Skin epidermis (tissue), 12 donors: ENCODE measurements around the gene GSTM3.
"Not testable (repeated sequence)": the region's sequence is repeated elsewhere in the genome, so short reads cannot be mapped to it uniquely, and the experiment has no call there.

Experiments
- H3K27ac ChIP-seq, 21 experiments: fragments of 200-600 bp; sonication (generic) in 11 of 21; one replicate each; pipeline ENCODE4 v1.5.0; 2020; ENCODE audit warnings: mild to moderate bottlenecking in 3 of 21, inconsistent platforms in 2 of 21, moderate library complexity in 2 of 21
- H3K4me3 ChIP-seq, 7 experiments: fragments of 200-600 bp; sonication (generic) in 2 of 7; one replicate each; pipeline ENCODE4 v1.5.0; 2020; ENCODE audit warnings: inconsistent platforms in 2 of 7, mild to moderate bottlenecking in 2 of 7, moderate library complexity in 1 of 7

The GSTM3 gene

GRCh38 chr1:109763646-109764415 is 23.0 kb upstream of the GSTM3 start, which contains the start of gene EPS8L3:
Gene EPS8L3 (minus strand): TSS chr1:109763923. CDS start chr1:109761749, 2,174 bp downstream.
- Histone ChIP-seq H3K27ac (peak within 1 kb of the TSS in 2 of 21 experiments; percentile 55 to 64), H3K4me3 (no peak within 1 kb of the TSS)

- H3K27ac ChIP-seq: peak overlapping the region in 2 of 21 experiments; percentile 55 to 64
- no peak overlapping the region for H3K4me3 ChIP-seq
Measured at GRCh38 chr1:109762821-109763645, 22.2 kb upstream of the GSTM3 start.

GRCh38 chr1:109762039-109762585 is 21.3 kb upstream of the GSTM3 start:
- no peak overlapping the region for H3K4me3 ChIP-seq
- no peak overlapping the region for H3K27ac ChIP-seq

GRCh38 chr1:109761227-109762038 is 20.6 kb upstream of the GSTM3 start:
- Histone ChIP-seq H3K4me3 (no peak overlapping the region), H3K27ac (no peak overlapping the region)

GRCh38 chr1:109760581-109761226 is 19.9 kb upstream of the GSTM3 start:
- H3K4me3 ChIP-seq: no peak overlapping the region
- no peak overlapping the region for H3K27ac ChIP-seq

- Histone ChIP-seq H3K4me3 (no peak overlapping the region), H3K27ac (no peak overlapping the region)
Measured at GRCh38 chr1:109759513-109760334, 18.9 kb upstream of the GSTM3 start.

GRCh38 chr1:109757936-109758786 is 17.3 kb upstream of the GSTM3 start:
- no peak overlapping the region for H3K4me3 ChIP-seq
- H3K27ac ChIP-seq: no peak overlapping the region

- Histone ChIP-seq H3K4me3 (no peak overlapping the region), H3K27ac (no peak overlapping the region)
Measured at GRCh38 chr1:109756848-109757521, 16.1 kb upstream of the GSTM3 start.

- not testable (repeated sequence) for H3K4me3 ChIP-seq, H3K27ac ChIP-seq
Measured at GRCh38 chr1:109756325-109756724, 15.5 kb upstream of the GSTM3 start.

GRCh38 chr1:109754738-109755137 is 13.9 kb upstream of the GSTM3 start:
- Histone ChIP-seq H3K4me3 (no peak overlapping the region), H3K27ac (no peak overlapping the region)

GRCh38 chr1:109751531-109752260 is 10.9 kb upstream of the GSTM3 start:
- Histone ChIP-seq H3K27ac (no peak overlapping the region), H3K4me3 (no peak overlapping the region)

- Histone ChIP-seq H3K4me3 (no peak overlapping the region), H3K27ac (no peak overlapping the region)
Measured at GRCh38 chr1:109750920-109751319, 10.1 kb upstream of the GSTM3 start.

- H3K27ac ChIP-seq: no peak overlapping the region
Measured at GRCh38 chr1:109750241-109750882, 9.5 kb upstream of the GSTM3 start.

GRCh38 chr1:109749221-109749620 is 8.4 kb upstream of the GSTM3 start:
- H3K27ac ChIP-seq: no peak overlapping the region
- no peak overlapping the region for H3K4me3 ChIP-seq

More at GRCh38 chr1:109750241-109750882, 9.5 kb upstream of the GSTM3 start:
- no peak overlapping the region for H3K4me3 ChIP-seq

GRCh38 chr1:109748311-109748710 is 7.5 kb upstream of the GSTM3 start:
- H3K4me3 ChIP-seq, H3K27ac ChIP-seq: not testable (repeated sequence)
